HG03558 (cell line): ENCODE results near the gene DNAH9.

ENCODE experiments used
- ATAC-seq: cut with Tn5 transposase; IDR thresholded peaks from one replicate; pipeline ENCODE4 v1.9.1; 2021; ENCODE audit warnings: moderate number of reproducible peaks; ENCODE audit not compliant: unreplicated experiment; ENCODE audit errors: extremely low read depth

Gene DNAH9

GRCh38 chr17:11598274-11599221, at the start of gene DNAH9:
Gene DNAH9, plus strand, starts transcription at chr17:11598470. Its CDS starts 29 bp downstream, at chr17:11598499.
- no peak for ATAC-seq

GRCh38 chr17:11550431-11550830, 47.8 kb upstream of the DNAH9 start:
- ATAC-seq: no peak

- no peak for ATAC-seq
Measured at GRCh38 chr17:11551442-11551841, 46.8 kb upstream of the DNAH9 start.

- ATAC-seq: no peak
Measured at GRCh38 chr17:11553135-11553534, 45.1 kb upstream of the DNAH9 start.

GRCh38 chr17:11554042-11554441, 44.2 kb upstream of the DNAH9 start:
- no peak for ATAC-seq

GRCh38 chr17:11554542-11554941, 43.7 kb upstream of the DNAH9 start:
- ATAC-seq: no peak

- no peak for ATAC-seq
Measured at GRCh38 chr17:11555530-11555929, 42.7 kb upstream of the DNAH9 start.

- no peak for ATAC-seq
Measured at GRCh38 chr17:11557727-11558452, 40.4 kb upstream of the DNAH9 start.

GRCh38 chr17:11558681-11559234, 39.5 kb upstream of the DNAH9 start:
- no peak for ATAC-seq

- no peak for ATAC-seq
Measured at GRCh38 chr17:11559601-11560000, 38.7 kb upstream of the DNAH9 start.

GRCh38 chr17:11561281-11561680, 37.0 kb upstream of the DNAH9 start:
- ATAC-seq: no peak

- no peak for ATAC-seq
Measured at GRCh38 chr17:11561702-11562101, 36.6 kb upstream of the DNAH9 start.

- ATAC-seq: no peak
Measured at GRCh38 chr17:11564589-11565380, 33.5 kb upstream of the DNAH9 start.

GRCh38 chr17:11565591-11565990, 32.7 kb upstream of the DNAH9 start:
- no peak for ATAC-seq

- ATAC-seq: no peak
Measured at GRCh38 chr17:11578998-11579397, 19.3 kb upstream of the DNAH9 start.

GRCh38 chr17:11580677-11581076, 17.6 kb upstream of the DNAH9 start:
- ATAC-seq: no peak

- no peak for ATAC-seq
Measured at GRCh38 chr17:11582217-11582616, 16.1 kb upstream of the DNAH9 start.

GRCh38 chr17:11583306-11583992, 14.8 kb upstream of the DNAH9 start:
- ATAC-seq: no peak

GRCh38 chr17:11589716-11590115, 8.6 kb upstream of the DNAH9 start:
- ATAC-seq: no peak

GRCh38 chr17:11601661-11602060, 3.4 kb downstream of the DNAH9 start:
- no peak for ATAC-seq
